Islet of Langerhans (tissue), 1 donor: ENCODE data around the gene SCGB1A1.
"Not testable (repeated sequence)": the region's sequence is repeated elsewhere in the genome, so short reads cannot be mapped to it uniquely, and the experiment has no call there.

Experiments
- FAIRE-seq: peaks from one replicate; lab custom pipeline; 2011; peaks lifted over from hg19 to GRCh38; lab: Jason Lieb, UNC

Gene SCGB1A1

GRCh38 chr11:62421996-62422395 is 3.2 kb downstream of the SCGB1A1 start:
- FAIRE-seq: no peak

GRCh38 chr11:62423012-62423411 is 4.2 kb downstream of the SCGB1A1 start:
- FAIRE-seq: no peak

- FAIRE-seq: no peak
These were observed 8.9 kb downstream of the SCGB1A1 start for GRCh38 chr11:62427630-62428233.

- FAIRE-seq: no peak
These were observed 10.2 kb downstream of the SCGB1A1 start for GRCh38 chr11:62428871-62429560.

- no peak for FAIRE-seq
These were observed 11.6 kb downstream of the SCGB1A1 start for GRCh38 chr11:62430425-62430824.

- FAIRE-seq: no peak
These were observed 12.5 kb downstream of the SCGB1A1 start for GRCh38 chr11:62431171-62431901.

GRCh38 chr11:62432695-62433094 is 13.9 kb downstream of the SCGB1A1 start:
- FAIRE-seq: no peak

GRCh38 chr11:62433141-62433903 is 14.5 kb downstream of the SCGB1A1 start:
- no peak for FAIRE-seq

- no peak for FAIRE-seq
These were observed 15.1 kb downstream of the SCGB1A1 start for GRCh38 chr11:62433904-62434276.

GRCh38 chr11:62435846-62436660 is 17.2 kb downstream of the SCGB1A1 start:
- no peak for FAIRE-seq

GRCh38 chr11:62437616-62438015 is 18.8 kb downstream of the SCGB1A1 start:
- no peak for FAIRE-seq

- no peak for FAIRE-seq
These were observed 19.8 kb downstream of the SCGB1A1 start for GRCh38 chr11:62438641-62439040.

GRCh38 chr11:62439785-62440602 is 21.2 kb downstream of the SCGB1A1 start:
- no peak for FAIRE-seq

- FAIRE-seq: no peak
These were observed 24.8 kb downstream of the SCGB1A1 start for GRCh38 chr11:62443390-62444235.

- FAIRE-seq: no peak
These were observed 25.5 kb downstream of the SCGB1A1 start for GRCh38 chr11:62444236-62444833.

GRCh38 chr11:62444835-62445234 is 26.0 kb downstream of the SCGB1A1 start:
- FAIRE-seq: no peak

- no peak for FAIRE-seq
These were observed 26.5 kb downstream of the SCGB1A1 start for GRCh38 chr11:62445314-62445740.

- no peak for FAIRE-seq
These were observed 27.3 kb downstream of the SCGB1A1 start for GRCh38 chr11:62446091-62446490.

GRCh38 chr11:62449451-62449851 is 30.6 kb downstream of the SCGB1A1 start:
- FAIRE-seq: no peak

- not testable (repeated sequence) for FAIRE-seq
These were observed 31.1 kb downstream of the SCGB1A1 start for GRCh38 chr11:62449912-62450311.
